ENCODE data around the gene DDIT4L.

DNA sequence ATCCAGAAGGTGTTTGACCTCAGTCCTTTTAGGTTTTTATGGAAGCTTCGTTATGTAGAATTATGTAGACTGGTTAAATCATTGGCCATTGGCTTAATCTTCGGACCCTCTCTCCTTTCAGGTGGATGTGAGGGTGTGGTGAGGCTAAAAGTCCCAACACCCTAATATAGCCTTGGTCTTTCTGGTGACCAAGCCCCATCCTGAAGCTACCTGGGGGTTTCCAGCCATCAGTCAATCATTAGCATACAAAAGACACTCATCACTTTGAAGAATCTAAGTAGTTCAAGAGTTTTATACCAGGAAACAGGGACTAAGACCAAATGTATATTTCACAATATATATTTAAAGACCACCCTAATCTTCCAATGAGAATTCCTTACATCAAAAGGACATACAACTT, 5.5 kb downstream of the DDIT4L start:
- TF ChIP-seq, protein P1, sequence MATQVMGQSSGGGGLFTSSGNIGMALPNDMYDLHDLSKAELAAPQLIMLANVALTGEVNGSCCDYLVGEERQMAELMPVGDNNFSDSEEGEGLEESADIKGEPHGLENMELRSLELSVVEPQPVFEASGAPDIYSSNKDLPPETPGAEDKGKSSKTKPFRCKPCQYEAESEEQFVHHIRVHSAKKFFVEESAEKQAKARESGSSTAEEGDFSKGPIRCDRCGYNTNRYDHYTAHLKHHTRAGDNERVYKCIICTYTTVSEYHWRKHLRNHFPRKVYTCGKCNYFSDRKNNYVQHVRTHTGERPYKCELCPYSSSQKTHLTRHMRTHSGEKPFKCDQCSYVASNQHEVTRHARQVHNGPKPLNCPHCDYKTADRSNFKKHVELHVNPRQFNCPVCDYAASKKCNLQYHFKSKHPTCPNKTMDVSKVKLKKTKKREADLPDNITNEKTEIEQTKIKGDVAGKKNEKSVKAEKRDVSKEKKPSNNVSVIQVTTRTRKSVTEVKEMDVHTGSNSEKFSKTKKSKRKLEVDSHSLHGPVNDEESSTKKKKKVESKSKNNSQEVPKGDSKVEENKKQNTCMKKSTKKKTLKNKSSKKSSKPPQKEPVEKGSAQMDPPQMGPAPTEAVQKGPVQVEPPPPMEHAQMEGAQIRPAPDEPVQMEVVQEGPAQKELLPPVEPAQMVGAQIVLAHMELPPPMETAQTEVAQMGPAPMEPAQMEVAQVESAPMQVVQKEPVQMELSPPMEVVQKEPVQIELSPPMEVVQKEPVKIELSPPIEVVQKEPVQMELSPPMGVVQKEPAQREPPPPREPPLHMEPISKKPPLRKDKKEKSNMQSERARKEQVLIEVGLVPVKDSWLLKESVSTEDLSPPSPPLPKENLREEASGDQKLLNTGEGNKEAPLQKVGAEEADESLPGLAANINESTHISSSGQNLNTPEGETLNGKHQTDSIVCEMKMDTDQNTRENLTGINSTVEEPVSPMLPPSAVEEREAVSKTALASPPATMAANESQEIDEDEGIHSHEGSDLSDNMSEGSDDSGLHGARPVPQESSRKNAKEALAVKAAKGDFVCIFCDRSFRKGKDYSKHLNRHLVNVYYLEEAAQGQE (IDR thresholded peaks at IDR 0.05; ENCODE audit: borderline replicate concordance) = no peak
- TF ChIP-seq, protein P2, sequence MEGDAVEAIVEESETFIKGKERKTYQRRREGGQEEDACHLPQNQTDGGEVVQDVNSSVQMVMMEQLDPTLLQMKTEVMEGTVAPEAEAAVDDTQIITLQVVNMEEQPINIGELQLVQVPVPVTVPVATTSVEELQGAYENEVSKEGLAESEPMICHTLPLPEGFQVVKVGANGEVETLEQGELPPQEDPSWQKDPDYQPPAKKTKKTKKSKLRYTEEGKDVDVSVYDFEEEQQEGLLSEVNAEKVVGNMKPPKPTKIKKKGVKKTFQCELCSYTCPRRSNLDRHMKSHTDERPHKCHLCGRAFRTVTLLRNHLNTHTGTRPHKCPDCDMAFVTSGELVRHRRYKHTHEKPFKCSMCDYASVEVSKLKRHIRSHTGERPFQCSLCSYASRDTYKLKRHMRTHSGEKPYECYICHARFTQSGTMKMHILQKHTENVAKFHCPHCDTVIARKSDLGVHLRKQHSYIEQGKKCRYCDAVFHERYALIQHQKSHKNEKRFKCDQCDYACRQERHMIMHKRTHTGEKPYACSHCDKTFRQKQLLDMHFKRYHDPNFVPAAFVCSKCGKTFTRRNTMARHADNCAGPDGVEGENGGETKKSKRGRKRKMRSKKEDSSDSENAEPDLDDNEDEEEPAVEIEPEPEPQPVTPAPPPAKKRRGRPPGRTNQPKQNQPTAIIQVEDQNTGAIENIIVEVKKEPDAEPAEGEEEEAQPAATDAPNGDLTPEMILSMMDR (IDR thresholded peaks at IDR 0.05; ENCODE audit: poor library complexity, severe bottlenecking) = no peak
- TF ChIP-seq TAF1 (IDR thresholded peaks at IDR 0.05; ENCODE audit: low read depth) (no peak), EZH2 (IDR thresholded peaks at IDR 0.05; ENCODE audit: borderline replicate concordance, insufficient read depth, low read length, poor library complexity, severe bottlenecking) (no peak)

All from neural cell (in vitro differentiated cells).